GM23338 (cell line): Measurements from ENCODE around the gene IFTAP. TPM values are rescaled to one million over a fixed set of nuclear protein-coding genes. Genes with fewer than 3 reads are reported as not detected.

ENCODE experiments used
- ATAC-seq: fragments of 200-7000 bp; cut with Tn5 transposase; 3 replicates; pipeline ENCODE4 v1.9.1; 2020
- DNase-seq: peaks from one replicate; pipeline ENCODE4 v3.0.0-alpha.2; 2015; ENCODE audit warnings: low spot score
- H2AFZ ChIP-seq: fragments of 200-600 bp; sonication (generic); 2 replicates; pipeline ENCODE4 v1.8.0; 2016; ENCODE audit warnings: antibody characterized with exemption, mild to moderate bottlenecking, moderate library complexity
- H3F3A ChIP-seq: fragments of 200-600 bp; sonication (generic); replicated peaks from 2 replicates; pipeline ENCODE4 v1.8.0; 2017; ENCODE audit warnings: antibody characterized with exemption, mixed run types, low read depth
- H3K27ac ChIP-seq: fragments of 200-600 bp; sonication (generic); 2 replicates; pipeline ENCODE4 v1.6.1; 2016; ENCODE audit warnings: low read depth
- H3K27me3 ChIP-seq: fragments of 200-600 bp; sonication (generic); 2 replicates; pipeline ENCODE4 v1.8.0; 2016; ENCODE audit warnings: mild to moderate bottlenecking, mixed run types, moderate library complexity; ENCODE audit not compliant: insufficient read depth
- H3K36me3 ChIP-seq: fragments of 200-600 bp; sonication (generic); 2 replicates; pipeline ENCODE4 v1.8.0; 2016; ENCODE audit warnings: mild to moderate bottlenecking; ENCODE audit not compliant: insufficient read depth
- H3K4me1 ChIP-seq: fragments of 200-600 bp; sonication (generic); 2 replicates; pipeline ENCODE4 v1.8.0; 2016; ENCODE audit warnings: mild to moderate bottlenecking, moderate library complexity; ENCODE audit not compliant: insufficient read depth
- H3K4me2 ChIP-seq: fragments of 200-600 bp; sonication (generic); 2 replicates; pipeline ENCODE4 v1.7.1; 2017; ENCODE audit warnings: mixed run types
- H3K4me3 ChIP-seq: fragments of 200-600 bp; sonication (generic); 2 replicates; pipeline ENCODE4 v1.6.1; 2016; ENCODE audit warnings: mixed run types
- H3K79me2 ChIP-seq: fragments of 200-600 bp; sonication (generic); replicated peaks from 2 replicates; pipeline ENCODE4 v1.8.0; 2017; ENCODE audit warnings: mild to moderate bottlenecking; ENCODE audit not compliant: insufficient read depth
- H3K9me2 ChIP-seq: fragments of 200-600 bp; sonication (generic); 2 replicates; pipeline ENCODE4 v1.8.0; 2017; ENCODE audit not compliant: insufficient read depth
- H4K20me1 ChIP-seq: fragments of 200-600 bp; sonication (generic); replicated peaks from 2 replicates; pipeline ENCODE4 v1.8.0; 2017; ENCODE audit warnings: mild to moderate bottlenecking; ENCODE audit not compliant: insufficient read depth
- H3K27ac Mint-ChIP-seq: 2 replicates; pipeline ENCODE4 v1.8.0; 2020; ENCODE audit warnings: inconsistent platforms, mild to moderate bottlenecking, moderate library complexity, mixed read lengths
- H3K27me3 Mint-ChIP-seq: 3 replicates; pipeline ENCODE4 v1.8.0; 2022; ENCODE audit warnings: low read depth, mild to moderate bottlenecking, moderate library complexity, mixed read lengths, inconsistent platforms; ENCODE audit not compliant: insufficient read depth, poor library complexity
- H3K36me3 Mint-ChIP-seq: 3 replicates; pipeline ENCODE4 v1.8.0; 2021; ENCODE audit warnings: low read depth, mild to moderate bottlenecking, inconsistent platforms, moderate library complexity, mixed read lengths
- H3K4me1 Mint-ChIP-seq: 3 replicates; pipeline ENCODE4 v1.8.0; 2020; ENCODE audit warnings: mild to moderate bottlenecking, inconsistent platforms, mixed read lengths
- H3K4me3 Mint-ChIP-seq: 3 replicates; pipeline ENCODE4 v1.8.0; 2021; ENCODE audit warnings: moderate library complexity, mild to moderate bottlenecking, inconsistent platforms, mixed read lengths
- H3K9me3 Mint-ChIP-seq: 3 replicates; pipeline ENCODE4 v1.8.0; 2020; ENCODE audit warnings: moderate library complexity, mild to moderate bottlenecking, inconsistent platforms, mixed read lengths
- CREB1 ChIP-seq: fragments of 250-450 bp; sonication (Bioruptor Pico); IDR thresholded peaks from 2 replicates; pipeline ENCODE4 v1.5.0; 2020; ENCODE audit warnings: low read depth, mild to moderate bottlenecking, moderate library complexity
- ETS1 ChIP-seq: IDR thresholded peaks from 2 replicates; pipeline ENCODE4 v1.6.1; 2016; ENCODE audit warnings: antibody characterized with exemption
- NANOG ChIP-seq: IDR thresholded peaks from 2 replicates; pipeline ENCODE4 v1.6.1; 2016; ENCODE audit warnings: antibody characterized with exemption, borderline replicate concordance
- POLR2AphosphoS5 ChIP-seq: IDR thresholded peaks from 2 replicates; pipeline ENCODE4 v1.6.1; 2016; ENCODE audit warnings: antibody characterized with exemption, low read depth
- ZNF114 ChIP-seq: fragments of 250-450 bp; sonication (Bioruptor Pico); IDR thresholded peaks from 2 replicates; pipeline ENCODE4 v1.5.0; 2020; ENCODE audit warnings: mild to moderate bottlenecking, moderate library complexity
- polyA plus RNA-seq: library from polyadenylated mRNA; unstranded; fragments of >200 nt; fragmentation: Nextera tagmentation; extraction: Ambion mirVana; gene quantifications from 2 replicates; pipeline ENCODE4 v1.2.1, GENCODE V29; 2016
- total RNA-seq: library from RNA; depleted of rRNA; stranded (reverse); fragments of >200 nt; shearing (Covaris generic); gene quantifications from 2 replicates; pipeline ENCODE4 v1.2.3, GENCODE V29; 2014
- TF ChIP-seq, protein P1 (sequence below), 2 experiments: fragments of 200-600 bp in 1 of 2; sonication (generic) in 1 of 2; conservative IDR thresholded peaks; 2 replicates each; pipeline versions ENCODE4 v1.5.1 to v1.6.1; 2016 to 2017; ENCODE audit warnings: antibody characterized with exemption in 2 of 2, low read depth in 2 of 2, mild to moderate bottlenecking in 2 of 2, moderate library complexity in 1 of 2
- TF ChIP-seq, protein P2 (sequence below): IDR thresholded peaks from one replicate; pipeline ENCODE4 v1.6.1; 2018; ENCODE audit warnings: antibody characterized with exemption; ENCODE audit not compliant: unreplicated experiment

Gene IFTAP
- total and polyA plus RNA-seq, 2 experiments from 2014 or later: 17.1 to 39.1 TPM

DNA sequence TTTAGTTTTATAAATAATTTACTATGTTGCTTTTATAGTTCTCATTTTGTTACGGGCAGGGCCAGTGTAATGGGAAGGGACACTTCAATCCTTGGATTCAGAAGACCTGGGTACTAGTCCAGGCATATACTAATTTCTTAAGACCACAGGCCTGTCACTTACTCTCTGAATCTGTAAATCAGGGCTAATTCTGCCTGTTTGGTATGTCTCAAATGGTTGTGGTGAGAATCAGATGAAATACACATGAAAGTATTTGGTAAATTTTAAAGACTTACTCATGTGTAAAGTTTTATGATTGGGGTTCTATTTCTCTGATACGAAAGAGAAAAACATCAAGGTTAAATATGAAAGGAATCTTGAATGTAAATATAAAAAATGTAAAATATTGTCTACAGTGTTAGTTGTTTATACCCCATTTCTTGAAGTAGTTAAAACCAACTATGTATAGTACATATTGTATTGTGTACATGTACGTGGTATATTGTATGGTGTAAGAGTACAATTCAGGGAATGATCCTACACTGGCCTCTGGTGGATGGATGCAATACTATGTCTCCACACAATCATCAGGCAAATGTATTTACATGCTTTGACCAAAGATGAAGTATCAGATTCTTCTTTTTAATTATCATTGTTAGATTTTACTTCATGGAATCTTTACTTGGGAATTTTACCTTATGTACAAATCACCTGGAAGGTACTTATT is 28.3 kb downstream of the IFTAP start:
- no peaks in the 10 kb centered on the region for H3K36me3 ChIP-seq
- no peak overlapping the region for H3K4me3 Mint-ChIP-seq
- no peaks in the 10 kb centered on the region for H3K27me3 Mint-ChIP-seq
- no peaks in the 10 kb centered on the region for H3K27me3 ChIP-seq
- H3K27ac ChIP-seq: no peak overlapping the region
- peak; percentile 6 for DNase-seq
- 0 out of 3 replicates have a peak, but pooled peaks have one; percentile 26 for ATAC-seq
- no peaks in the 10 kb centered on the region for H3K4me1 ChIP-seq
- no peak overlapping the region for H3K4me2 ChIP-seq
- TF ChIP-seq, protein P1, sequence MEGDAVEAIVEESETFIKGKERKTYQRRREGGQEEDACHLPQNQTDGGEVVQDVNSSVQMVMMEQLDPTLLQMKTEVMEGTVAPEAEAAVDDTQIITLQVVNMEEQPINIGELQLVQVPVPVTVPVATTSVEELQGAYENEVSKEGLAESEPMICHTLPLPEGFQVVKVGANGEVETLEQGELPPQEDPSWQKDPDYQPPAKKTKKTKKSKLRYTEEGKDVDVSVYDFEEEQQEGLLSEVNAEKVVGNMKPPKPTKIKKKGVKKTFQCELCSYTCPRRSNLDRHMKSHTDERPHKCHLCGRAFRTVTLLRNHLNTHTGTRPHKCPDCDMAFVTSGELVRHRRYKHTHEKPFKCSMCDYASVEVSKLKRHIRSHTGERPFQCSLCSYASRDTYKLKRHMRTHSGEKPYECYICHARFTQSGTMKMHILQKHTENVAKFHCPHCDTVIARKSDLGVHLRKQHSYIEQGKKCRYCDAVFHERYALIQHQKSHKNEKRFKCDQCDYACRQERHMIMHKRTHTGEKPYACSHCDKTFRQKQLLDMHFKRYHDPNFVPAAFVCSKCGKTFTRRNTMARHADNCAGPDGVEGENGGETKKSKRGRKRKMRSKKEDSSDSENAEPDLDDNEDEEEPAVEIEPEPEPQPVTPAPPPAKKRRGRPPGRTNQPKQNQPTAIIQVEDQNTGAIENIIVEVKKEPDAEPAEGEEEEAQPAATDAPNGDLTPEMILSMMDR (conservative IDR thresholded peaks at IDR 0.05; ENCODE audit: low read depth in 2 of 2): peak; percentile 46 to 47
- TF ChIP-seq NANOG: no peak
- no peaks in the 10 kb centered on the region for H3K79me2 ChIP-seq
- H2AFZ ChIP-seq: no peak overlapping the region
- H4K20me1 ChIP-seq: 0 out of 2 replicates have a peak, but pooled peaks cover 2% of the 10 kb centered on the region
- no peaks in the 10 kb centered on the region for H3F3A ChIP-seq
- no peak overlapping the region for H3K27ac Mint-ChIP-seq
- no peaks in the 10 kb centered on the region for H3K4me1 Mint-ChIP-seq
- H3K36me3 Mint-ChIP-seq: no peaks in the 10 kb centered on the region
- H3K4me3 ChIP-seq: no peak overlapping the region
- H3K9me3 Mint-ChIP-seq: no peaks in the 10 kb centered on the region
- H3K9me2 ChIP-seq: no peaks in the 10 kb centered on the region

GRCh38 chr11:36623494-36623893 is 29.2 kb downstream of the IFTAP start:
- H3K27me3 Mint-ChIP-seq: no peaks in the 10 kb centered on the region
- H3K79me2 ChIP-seq: no peaks in the 10 kb centered on the region
- no peaks in the 10 kb centered on the region for H3F3A ChIP-seq
- no peak overlapping the region for H3K4me3 Mint-ChIP-seq
- no peak overlapping the region for H3K4me2 ChIP-seq
- H3K27ac ChIP-seq: no peak overlapping the region
- ATAC-seq (no peak), DNase-seq (no peak)
- H3K27ac Mint-ChIP-seq: no peak overlapping the region
- no peaks in the 10 kb centered on the region for H3K4me1 ChIP-seq
- H3K9me3 Mint-ChIP-seq: no peaks in the 10 kb centered on the region
- H4K20me1 ChIP-seq: 0 out of 2 replicates have a peak, but pooled peaks cover 2% of the 10 kb centered on the region
- no peaks in the 10 kb centered on the region for H3K36me3 ChIP-seq
- H3K36me3 Mint-ChIP-seq: no peaks in the 10 kb centered on the region
- H3K9me2 ChIP-seq: no peaks in the 10 kb centered on the region
- H2AFZ ChIP-seq: no peak overlapping the region
- no peaks in the 10 kb centered on the region for H3K27me3 ChIP-seq
- H3K4me3 ChIP-seq: no peak overlapping the region
- H3K4me1 Mint-ChIP-seq: no peaks in the 10 kb centered on the region
- TF ChIP-seq POLR2AphosphoS5 (no peak), CREB1 (CRISPR knock-in tag) (no peak), ETS1 (no peak), ZNF114 (CRISPR knock-in tag) (no peak)
- TF ChIP-seq, protein P1 (conservative IDR thresholded peaks at IDR 0.05; ENCODE audit: low read depth in 2 of 2): no peak
- TF ChIP-seq, protein P2, sequence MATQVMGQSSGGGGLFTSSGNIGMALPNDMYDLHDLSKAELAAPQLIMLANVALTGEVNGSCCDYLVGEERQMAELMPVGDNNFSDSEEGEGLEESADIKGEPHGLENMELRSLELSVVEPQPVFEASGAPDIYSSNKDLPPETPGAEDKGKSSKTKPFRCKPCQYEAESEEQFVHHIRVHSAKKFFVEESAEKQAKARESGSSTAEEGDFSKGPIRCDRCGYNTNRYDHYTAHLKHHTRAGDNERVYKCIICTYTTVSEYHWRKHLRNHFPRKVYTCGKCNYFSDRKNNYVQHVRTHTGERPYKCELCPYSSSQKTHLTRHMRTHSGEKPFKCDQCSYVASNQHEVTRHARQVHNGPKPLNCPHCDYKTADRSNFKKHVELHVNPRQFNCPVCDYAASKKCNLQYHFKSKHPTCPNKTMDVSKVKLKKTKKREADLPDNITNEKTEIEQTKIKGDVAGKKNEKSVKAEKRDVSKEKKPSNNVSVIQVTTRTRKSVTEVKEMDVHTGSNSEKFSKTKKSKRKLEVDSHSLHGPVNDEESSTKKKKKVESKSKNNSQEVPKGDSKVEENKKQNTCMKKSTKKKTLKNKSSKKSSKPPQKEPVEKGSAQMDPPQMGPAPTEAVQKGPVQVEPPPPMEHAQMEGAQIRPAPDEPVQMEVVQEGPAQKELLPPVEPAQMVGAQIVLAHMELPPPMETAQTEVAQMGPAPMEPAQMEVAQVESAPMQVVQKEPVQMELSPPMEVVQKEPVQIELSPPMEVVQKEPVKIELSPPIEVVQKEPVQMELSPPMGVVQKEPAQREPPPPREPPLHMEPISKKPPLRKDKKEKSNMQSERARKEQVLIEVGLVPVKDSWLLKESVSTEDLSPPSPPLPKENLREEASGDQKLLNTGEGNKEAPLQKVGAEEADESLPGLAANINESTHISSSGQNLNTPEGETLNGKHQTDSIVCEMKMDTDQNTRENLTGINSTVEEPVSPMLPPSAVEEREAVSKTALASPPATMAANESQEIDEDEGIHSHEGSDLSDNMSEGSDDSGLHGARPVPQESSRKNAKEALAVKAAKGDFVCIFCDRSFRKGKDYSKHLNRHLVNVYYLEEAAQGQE: no peak
